ENCODE measurements around the gene IGDCC3.

IGDCC3 gene

GRCh38 chr15:65420975-65421359 is 43.2 kb upstream of the IGDCC3 start:
- no peak for TF ChIP-seq CTCF (IDR thresholded peaks at IDR 0.05)
- TF ChIP-seq ZFX (IDR thresholded peaks at IDR 0.05; ENCODE audit: borderline replicate concordance) = no peak
- H3K27ac ChIP-seq = no peak overlapping the region

- TF ChIP-seq ZFX (IDR thresholded peaks at IDR 0.05; ENCODE audit: borderline replicate concordance) = no peak
- TF ChIP-seq CTCF (IDR thresholded peaks at IDR 0.05) = no peak
- no peak overlapping the region for H3K27ac ChIP-seq
Measured at GRCh38 chr15:65418596-65418995, 40.8 kb upstream of the IGDCC3 start.

GRCh38 chr15:65416845-65417416 is 39.1 kb upstream of the IGDCC3 start:
- H3K27ac ChIP-seq = no peak overlapping the region
- TF ChIP-seq CTCF (IDR thresholded peaks at IDR 0.05) (no peak), ZFX (IDR thresholded peaks at IDR 0.05; ENCODE audit: borderline replicate concordance) (no peak)

- TF ChIP-seq ZFX (IDR thresholded peaks at IDR 0.05; ENCODE audit: borderline replicate concordance) (no peak), CTCF (IDR thresholded peaks at IDR 0.05) (no peak)
- H3K27ac ChIP-seq = no peak overlapping the region
Measured at GRCh38 chr15:65414841-65415621, 37.2 kb upstream of the IGDCC3 start.

- no peak for TF ChIP-seq ZFX (IDR thresholded peaks at IDR 0.05; ENCODE audit: borderline replicate concordance)
- TF ChIP-seq CTCF (IDR thresholded peaks at IDR 0.05) = no peak
- H3K27ac ChIP-seq = no peak overlapping the region
Measured at GRCh38 chr15:65413760-65414144, 36.0 kb upstream of the IGDCC3 start.

GRCh38 chr15:65413051-65413759 is 35.4 kb upstream of the IGDCC3 start:
- H3K27ac ChIP-seq = no peak overlapping the region
- no peak for TF ChIP-seq CTCF (IDR thresholded peaks at IDR 0.05)
- no peak for TF ChIP-seq ZFX (IDR thresholded peaks at IDR 0.05; ENCODE audit: borderline replicate concordance)

GRCh38 chr15:65412556-65412955 is 34.8 kb upstream of the IGDCC3 start:
- TF ChIP-seq ZFX (IDR thresholded peaks at IDR 0.05; ENCODE audit: borderline replicate concordance) (no peak), CTCF (IDR thresholded peaks at IDR 0.05) (no peak)
- no peak overlapping the region for H3K27ac ChIP-seq

Measured in 22Rv1 (cell line).